Activated CD8-positive, alpha-beta memory T cell treated with anti-CD3 and anti-CD28 coated beads, Interleukin-2, amount 50 U/mL, for 1 hour (primary cell): ENCODE results near the gene ARL5A.
"Not testable (repeated sequence)": the region's sequence is repeated elsewhere in the genome, so short reads cannot be mapped to it uniquely, and the experiment has no call there.

Experiments used
- DNase-seq: peaks from one replicate; pipeline ENCODE4 v3.0.0-alpha.2; 2020; ENCODE audit errors: extremely low read depth

The ARL5A gene, protein sequence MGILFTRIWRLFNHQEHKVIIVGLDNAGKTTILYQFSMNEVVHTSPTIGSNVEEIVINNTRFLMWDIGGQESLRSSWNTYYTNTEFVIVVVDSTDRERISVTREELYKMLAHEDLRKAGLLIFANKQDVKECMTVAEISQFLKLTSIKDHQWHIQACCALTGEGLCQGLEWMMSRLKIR

DNA sequence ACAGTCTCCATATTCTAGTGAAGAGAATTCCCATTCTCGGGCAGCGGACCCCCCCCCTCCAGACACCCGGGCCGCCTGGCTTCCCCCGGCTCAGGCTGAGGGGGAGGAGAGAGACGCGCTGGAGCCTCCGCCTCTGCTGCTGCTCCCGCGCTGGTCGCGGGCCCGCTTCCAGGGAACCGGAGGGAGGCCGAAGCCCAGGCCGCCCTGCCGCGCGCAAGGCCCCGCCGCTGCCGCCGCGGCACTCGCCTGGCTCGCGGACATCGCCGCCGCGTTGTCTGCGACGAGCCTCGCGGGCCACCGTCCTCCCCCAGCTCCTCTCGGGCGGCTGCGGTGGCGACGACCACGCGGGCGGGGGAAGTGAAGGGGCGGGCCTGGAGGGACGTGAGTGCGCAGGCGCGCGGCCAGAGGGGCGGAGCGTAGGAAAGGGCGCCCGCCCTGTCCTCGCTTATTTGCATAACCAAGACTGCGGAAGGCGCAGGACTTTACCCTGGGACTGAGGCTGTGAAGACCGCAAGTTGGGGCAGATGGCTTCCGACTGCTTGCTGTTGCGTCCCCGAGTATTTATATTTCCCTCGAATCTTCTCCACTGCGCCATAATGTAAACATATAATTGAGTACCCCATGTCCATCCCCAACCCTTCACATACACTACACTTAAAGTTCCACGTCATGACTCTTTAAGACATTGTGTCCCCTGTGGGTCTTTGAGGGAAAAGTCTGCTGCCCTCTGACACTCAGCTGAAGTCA is at the start of gene ARL5A:
ARL5A (minus strand) TSS at position 279 of the 747 bp plus-strand sequence; CDS start at position 34, 245 bp downstream.
- DNase-seq, result peak; percentile 78

DNA sequence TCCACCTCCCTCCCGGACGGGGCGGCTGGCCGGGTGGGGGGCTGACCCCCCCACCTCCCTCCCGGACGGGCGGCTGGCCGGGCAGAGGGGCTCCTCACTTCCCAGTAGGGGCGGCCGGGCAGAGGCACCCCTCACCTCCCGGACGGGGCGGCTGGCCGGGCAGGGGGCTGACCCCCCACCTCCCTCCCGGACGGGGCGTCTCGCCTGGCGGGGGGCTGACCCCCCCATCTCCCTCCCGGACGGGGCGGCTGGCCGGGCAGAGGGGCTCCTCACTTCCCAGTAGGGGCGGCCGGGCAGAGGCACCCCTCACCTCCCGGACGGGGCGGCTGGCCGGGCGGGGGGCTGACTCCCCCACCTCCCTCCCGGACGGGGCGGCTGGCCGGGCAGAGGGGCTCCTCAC is 47.4 kb upstream of the ARL5A start:
- DNase-seq, result not testable (repeated sequence)

DNA sequence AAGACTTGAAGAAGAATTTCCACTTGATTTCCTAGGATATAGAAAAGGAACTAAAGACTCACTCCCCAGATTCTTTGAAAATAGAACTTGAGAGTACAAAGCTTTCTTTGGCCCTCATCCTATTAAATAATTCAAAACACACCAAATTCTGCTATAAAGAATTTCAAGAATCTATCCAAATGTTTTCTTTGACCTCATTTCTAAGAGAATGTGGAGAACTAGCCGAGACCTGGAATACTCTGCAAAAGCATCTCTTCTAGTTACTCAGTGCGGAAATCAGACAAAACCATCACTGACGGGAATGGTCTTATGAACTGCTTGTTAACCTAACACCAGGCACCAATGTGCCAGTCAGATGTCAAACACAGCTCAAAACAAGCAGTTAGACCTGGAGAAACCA is 44.2 kb upstream of the ARL5A start:
- DNase-seq, result no peak

DNA sequence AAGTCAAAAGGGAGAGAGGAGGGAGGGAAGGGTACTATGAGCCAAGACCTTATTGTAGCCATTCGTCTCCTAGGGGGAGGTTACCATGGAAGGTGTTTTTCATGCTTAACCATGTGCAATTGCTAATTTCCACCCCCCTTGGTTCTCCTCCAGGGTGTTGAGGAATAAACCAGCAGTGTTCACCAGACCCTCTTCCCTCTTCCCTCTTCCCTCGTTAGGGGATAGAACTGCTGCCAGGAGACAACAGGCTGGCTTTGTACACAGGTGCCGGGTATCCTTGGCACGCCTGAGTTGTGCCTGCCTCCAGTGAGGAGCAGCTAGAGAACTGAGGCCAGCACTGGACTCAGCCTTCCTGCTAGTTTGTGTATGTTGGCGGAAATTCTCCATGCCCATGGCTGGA is 41.1 kb upstream of the ARL5A start:
- DNase-seq, result no peak

DNA sequence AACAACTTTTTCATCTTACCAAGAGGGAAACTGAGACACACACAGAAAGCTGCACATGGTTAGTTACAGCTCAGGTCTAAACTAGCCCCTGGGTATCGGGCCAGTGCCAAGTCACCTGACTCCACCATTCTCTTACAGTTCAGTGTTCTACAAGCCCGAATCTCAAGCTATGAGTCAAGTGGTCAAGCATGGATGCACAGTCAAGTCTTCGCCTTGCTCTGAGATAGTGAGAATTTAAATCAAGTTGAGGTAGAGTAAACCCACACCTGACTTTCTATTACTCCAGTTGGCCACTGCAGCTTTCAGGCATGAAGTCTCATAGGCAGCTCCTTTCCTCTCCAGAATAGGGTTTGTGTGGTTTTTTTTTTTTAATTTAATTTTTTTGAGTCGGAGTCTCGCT is 34.5 kb upstream of the ARL5A start:
- DNase-seq, result no peak

DNA sequence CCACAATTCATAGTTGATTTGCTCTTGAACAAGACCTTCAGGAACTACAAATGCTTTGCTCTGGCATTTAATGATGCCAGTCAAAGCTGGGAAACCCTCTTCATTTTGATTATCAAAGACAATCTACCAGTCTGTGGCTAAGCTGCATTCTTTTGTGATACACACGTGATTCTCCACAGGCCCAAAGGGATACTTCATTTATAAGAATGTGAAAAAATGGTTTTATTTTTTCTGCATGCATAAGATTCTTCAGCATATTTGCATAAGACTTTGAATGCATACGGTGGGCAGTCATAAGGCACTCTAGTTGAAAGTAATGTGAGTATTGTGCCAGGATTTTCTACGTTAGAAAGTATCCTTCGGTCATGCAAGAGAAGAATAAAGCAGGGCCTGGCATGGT is 33.0 kb upstream of the ARL5A start:
- DNase-seq, result no peak

DNA sequence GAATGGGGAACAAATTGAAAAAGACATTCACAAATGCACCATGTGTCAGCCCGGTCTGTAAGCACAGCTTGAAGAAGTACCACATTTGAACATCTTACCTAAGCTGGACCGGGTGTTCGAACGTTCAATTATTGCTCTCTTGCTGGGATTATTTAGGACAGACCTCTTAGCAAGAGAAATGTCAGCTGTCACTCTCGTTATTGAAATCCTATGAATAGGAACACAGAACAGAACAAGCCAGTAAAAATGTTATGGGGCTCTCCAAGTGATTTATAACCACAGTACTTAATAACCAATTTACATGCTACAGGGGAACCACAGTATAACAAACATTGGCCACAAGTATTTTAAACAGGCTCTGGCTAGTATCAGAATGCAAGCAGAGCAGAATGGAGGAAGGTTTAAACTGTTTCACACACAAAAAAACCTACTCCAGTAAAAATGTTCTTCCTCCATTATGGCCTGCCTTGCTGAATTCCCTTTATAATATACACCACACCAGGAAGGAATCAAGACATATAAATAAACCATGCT is 32.5 kb upstream of the ARL5A start:
- no peak for DNase-seq

DNA sequence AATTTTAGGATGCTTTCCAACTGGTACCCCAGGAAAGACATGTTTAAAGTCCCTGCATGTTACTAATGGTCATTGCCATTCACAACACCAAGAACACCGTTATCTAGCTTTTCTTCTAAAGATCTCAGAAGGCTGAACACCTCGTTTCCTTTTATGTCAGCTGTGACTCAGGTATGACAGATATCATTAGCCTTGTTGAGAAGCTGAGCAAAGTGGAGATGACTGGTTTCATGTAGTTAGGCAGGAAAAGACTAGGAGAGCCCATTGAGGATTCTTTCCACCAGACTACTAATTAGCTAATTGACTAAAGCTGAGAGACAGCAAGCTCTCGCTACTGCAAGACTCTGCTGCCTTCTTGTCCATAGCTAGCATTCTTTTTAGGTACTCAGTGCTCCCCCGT is 32.0 kb upstream of the ARL5A start:
- DNase-seq, result no peak

DNA sequence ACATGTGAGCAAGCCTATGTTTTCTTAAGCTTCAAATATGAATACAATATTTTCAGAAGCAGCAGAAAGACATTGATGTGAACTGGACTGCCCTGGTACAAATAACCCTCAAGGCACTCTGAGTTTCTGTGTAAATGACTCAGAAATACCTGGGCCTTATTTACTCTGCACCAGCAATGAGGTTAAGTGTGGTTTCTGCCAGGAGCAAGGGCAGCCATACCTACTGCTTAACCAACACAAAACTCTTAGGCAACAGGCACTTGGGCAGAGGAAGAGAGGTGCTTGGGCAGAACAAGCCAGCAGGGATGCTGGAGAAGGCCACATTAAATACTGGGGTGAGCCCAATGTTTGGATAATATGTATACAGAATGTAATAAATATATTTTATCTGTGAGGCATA is 29.4 kb upstream of the ARL5A start:
- DNase-seq, result no peak

DNA sequence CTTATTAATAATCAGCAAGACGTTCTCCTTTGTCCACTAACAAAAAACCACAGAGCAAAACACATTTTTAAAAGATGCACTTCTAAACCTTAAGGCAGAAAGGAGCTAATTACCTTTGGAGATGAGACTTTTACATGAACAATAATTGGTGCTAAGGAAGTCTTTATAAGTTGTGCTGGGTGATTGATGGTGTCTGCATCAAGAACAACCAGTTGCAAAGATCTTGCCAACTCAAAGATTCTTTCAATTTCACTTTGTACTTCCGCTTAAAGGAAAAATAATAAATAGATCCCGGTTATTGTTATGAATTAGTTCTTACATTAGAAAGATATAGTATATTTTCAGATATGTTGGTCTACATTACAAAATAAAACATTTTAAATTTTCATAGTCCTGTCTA is 26.9 kb upstream of the ARL5A start:
- DNase-seq, result no peak

DNA sequence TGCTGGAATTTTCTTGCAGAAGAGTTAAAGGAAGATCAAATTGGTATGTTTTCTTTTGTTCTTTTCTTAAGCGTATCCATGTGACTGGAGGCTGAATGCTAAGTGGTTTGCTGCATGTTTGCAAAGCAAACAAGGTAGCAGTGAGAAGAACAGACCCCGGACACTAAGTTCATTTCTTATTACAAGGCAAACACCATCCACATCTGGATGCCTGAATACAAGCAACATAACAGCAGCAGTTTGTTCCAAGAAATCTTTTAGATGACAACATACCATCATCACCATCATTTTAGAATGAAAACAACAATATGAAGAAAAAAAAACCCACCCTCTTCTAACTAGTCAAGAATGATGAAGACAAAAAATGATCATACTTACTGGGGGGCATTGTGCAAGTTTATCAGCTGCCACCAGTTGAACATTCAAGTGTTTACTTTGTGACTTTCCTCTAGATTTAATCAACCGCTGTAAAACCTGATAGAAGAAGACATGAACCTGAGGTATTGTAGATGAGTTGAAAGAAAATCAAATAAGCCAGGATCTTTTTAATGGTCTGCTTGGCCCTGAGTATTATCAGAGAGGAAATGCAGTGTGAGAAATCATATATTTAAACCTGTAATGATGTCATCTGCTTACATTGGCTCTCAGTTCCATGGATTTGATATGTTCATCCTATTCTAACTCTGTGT is 25.0 kb upstream of the ARL5A start:
- DNase-seq, result no peak

DNA sequence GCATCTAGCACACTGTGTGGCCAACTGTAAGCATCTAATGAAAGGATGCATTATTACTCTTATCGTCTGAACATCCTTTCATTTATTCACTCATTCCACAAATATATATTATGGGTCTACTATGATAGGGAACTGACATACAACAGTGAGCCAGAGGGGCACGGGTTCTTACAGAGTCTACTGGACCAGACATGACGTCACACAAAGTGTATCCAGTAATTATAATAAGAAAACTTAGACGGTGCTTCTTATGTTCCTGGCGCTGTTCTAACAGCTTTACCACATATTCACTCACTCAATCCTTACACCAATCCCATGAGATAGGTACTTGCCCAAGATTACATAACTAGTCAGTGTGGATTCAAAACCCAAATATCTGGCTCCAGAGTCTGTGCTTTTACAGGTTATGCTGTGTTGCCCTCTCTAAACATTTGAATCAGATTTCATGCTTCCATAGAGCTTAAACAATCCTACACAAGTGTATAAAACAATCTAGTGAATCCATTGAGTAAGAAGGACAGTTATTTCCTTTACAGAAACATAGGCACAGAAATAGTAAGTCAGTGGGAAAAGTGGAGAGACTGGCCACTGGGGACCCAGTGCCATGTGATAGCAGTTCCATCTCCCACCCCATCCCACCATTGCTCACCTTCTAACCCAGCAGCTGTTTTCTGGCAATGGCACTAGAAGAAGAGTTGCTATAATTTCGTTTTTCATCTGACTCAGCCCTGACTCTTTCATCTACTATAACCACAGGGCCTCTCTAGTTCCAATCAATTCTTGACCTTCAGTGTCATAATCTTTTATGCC is 24.2 kb upstream of the ARL5A start:
- no peak for DNase-seq

DNA sequence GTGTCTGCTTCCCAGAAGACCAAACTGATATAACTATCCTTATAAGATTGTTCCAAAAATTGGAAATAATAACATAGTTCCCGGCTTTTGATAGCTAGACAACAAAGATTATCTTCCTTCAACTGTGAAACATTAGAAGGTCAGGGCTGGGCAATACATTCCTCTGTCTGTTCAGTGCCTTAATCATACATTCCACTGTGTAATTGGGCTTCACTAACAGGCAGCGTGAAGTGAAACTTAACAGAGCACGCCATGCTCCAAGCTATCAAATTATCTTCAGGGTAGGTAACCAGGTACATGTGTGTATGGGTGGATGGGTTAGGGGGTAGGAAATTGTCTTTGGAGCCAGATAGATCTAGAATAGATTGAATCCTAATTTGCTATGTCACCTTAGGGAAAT is 23.5 kb upstream of the ARL5A start:
- DNase-seq, result no peak

DNA sequence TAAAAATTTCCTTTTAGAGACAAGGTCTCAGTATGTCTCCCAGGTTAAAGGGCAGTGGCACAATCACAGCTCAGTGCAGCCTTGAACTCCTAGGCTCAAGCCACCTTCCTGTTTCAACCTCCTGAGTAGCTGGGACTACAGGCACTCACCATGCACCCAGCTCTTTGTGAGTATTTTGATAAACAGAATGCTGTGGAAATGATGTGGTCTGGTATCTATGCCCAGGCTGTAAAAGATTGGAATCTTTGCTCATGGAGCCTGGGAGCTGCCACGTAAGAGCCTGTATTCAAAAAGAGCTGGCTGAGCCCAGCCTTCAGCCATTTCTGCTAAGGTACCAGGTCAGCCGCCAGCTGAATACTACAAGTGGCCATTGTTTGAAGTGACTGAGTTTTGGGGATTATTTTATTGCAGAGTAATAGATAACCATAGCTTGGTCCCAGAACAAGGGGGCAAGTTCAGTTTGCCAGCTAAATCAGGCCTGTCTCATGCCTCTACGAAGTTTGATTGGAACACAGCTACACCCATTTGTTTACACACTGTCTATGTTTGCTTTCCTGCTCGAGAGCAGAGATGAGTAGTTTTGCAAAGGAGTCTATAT is 21.3 kb upstream of the ARL5A start:
- no peak for DNase-seq

DNA sequence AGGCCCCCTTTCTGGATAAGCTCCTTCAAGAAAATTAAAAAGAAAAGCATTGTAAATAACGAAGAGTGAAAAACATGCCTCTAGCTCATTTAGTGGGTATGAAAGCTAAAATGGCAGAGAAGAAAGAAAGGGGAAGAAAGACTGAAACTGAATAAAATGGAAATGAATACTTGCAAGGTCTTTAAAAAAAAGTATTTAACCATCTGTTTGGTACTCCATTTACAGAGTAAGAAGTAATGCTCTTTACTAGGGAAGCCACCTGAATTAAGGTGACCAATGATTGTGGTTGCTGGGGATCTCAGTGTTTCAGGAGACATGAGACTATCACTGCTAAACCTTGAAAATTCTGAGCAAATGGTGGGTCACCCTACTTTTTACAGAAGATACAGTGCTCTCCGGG is 17.7 kb upstream of the ARL5A start:
- DNase-seq, result no peak

DNA sequence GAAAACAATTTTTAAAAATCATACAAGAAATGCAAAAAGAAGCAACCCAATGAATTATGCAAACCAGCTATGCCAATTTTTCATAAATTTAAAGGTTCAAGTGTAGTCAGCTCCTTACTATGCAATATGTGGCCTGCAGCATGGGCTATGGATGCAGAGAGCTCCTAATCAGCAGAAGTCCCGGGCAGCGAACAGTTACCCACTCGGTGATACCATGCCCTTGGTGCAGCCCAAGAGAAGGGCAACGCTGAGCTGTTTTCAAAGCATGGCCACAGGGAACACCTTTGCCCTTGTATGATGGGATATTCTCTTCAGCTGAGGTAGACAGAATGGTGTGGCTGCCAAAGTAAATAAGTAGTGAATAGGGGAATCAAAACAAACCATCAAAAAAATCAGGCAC is 17.3 kb upstream of the ARL5A start:
- DNase-seq, result no peak

DNA sequence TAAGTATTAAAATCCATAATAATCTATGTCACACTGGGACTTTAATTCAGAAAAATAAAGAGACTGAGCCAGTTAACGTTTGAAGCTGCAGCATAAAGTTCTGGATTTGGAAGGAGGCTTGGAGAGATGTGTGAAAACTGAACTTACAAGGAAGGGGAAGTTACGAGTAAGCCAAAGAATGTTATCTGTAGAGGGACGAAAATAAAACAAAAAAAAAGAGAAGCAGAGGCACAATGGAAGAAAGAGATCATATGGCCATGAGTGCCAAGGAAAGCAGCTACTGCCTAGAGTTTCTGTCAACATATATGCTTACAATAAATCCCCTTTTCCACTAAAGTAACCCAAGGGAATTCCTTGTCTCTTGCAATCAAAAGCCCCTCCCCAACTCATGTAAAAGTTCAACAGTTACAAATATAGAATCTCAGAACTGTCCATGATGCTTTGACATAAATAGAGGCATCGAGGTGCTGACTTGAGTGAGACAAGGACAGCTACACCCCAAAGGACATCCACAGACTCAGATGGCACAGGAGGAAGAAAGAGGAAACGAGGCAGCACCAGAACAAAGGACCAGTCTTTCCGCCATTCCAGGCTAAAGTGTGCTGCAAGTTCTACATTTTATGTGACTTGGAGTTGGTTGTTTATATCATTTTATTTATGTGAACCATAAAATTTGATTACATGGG is 16.1 kb upstream of the ARL5A start:
- no peak for DNase-seq

DNA sequence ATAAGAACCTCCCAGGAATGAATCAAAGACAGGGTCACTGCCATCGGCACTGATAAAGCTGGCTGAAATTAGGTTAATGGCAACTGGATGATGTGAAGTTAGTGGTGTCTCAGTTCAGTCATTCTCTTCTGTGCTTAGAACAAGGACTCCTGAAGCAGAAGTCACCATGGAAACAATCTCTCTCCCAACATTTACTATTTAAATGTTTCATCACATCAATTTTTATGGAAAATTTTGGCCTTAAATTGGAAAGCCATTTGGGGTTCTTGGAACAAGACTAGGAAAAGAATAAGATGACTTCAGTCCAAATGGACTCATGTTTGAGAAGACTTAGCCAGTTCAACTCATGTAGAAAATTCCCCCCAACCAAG is 15.5 kb upstream of the ARL5A start:
- no peak for DNase-seq

DNA sequence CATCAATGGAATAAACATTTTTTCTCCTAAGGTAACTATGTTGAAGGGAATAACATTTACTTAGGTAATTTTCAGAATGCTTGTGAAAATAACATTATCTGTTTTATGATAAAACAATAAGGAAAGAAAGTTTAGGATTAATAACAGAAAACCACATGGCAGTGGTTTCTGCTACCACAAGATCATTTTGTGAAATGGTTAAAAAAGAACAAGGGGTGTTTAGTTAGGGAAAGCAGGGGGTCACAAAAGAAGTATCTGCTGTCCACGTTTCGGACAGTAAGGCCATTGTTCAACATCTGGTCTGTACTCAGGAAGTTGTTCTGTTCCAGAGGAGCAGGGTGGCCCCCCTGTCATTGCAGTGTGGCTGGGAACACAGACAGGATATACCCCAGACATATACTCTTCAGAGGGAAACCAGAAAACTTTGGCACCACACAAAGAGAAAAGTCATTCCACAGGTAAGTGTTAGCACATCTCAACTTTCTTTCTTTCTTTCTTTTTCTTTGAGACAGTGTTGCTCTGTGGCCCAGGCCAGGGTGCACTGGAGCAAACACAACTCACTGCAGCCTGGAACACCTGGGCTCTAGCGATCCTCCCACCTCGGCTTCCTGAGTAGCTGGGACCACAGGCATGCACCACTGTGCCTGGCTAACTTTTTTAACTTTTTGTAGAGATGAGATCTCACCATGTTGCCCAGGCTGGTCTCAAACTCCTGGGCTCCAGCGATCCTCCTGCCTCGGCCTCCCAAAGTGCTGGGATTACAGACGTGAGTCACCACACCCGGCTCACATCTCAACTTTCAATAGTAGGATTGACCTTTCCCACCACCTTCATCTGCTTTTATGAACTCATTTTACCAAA is 14.8 kb upstream of the ARL5A start:
- no peak for DNase-seq

DNA sequence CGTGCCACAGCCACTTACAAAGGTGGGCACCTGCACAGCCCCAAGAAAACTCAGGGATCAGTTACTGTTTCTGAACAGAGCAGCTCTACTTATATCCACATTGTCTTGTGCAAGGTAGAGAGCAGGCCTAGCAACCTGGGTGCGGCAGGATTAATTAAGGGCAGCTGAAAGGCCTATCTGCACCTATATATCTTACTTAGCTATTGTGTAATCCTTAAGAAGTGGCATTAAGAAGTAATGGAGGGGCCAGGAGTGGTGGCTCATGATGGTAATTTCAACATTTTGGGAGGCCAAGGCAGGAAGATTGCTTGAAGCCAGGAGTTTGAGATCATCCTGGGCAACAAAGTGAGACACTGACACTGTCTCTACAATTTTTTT is 12.8 kb upstream of the ARL5A start:
- no peak for DNase-seq
